ENCODE measurements around the gene TMEM19. TPM values are rescaled to one million over a fixed set of nuclear protein-coding genes. Genes with fewer than 3 reads are reported as not detected.

TMEM19 gene
- total and polyA plus RNA-seq, 8 donors: 23.5 to 35.0 (median 29.7) TPM

- no peak overlapping the region for H3K27ac ChIP-seq
- intact Hi-C loops (cut with DNase I): no loop called here
- no peaks in the 10 kb centered on the region for H3K9me3 ChIP-seq
- no peak for TF ChIP-seq CTCF (IDR thresholded peaks at IDR 0.05)
- ATAC-seq (no peak), DNase-seq (no peak)
- H3K27me3 ChIP-seq: no peaks in the 10 kb centered on the region
- H3K4me1 ChIP-seq: peaks cover 3 to 57% of the 10 kb centered on the region in 2 donors
- no peak overlapping the region for H3K4me3 ChIP-seq
- peaks cover 0 to 76% of the 10 kb centered on the region in 2 donors for H3K36me3 ChIP-seq
Measured at GRCh38 chr12:71648537-71648936, 37.3 kb upstream of the TMEM19 start.

DNA sequence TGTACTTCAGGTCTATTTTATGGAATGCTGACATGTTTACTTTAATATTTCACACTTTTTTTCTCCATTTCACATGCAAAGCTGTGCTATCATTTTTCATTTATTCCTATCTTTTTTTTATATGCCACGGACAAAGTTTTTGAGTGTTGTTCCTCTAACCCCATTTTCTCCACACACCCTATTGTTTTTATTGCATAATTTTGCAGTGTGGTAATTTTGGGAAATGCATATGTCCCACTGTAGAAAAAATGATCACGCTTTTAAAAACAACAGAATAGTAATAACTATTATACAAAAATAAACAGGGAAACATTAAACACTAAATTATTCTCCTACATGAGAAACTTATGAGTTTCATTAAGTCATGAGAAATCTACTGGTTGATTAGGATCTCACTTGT is 36.5 kb upstream of the TMEM19 start:
- intact Hi-C loops (cut with DNase I): no loop called here
- Histone ChIP-seq H3K36me3 (peaks cover 0 to 76% of the 10 kb centered on the region in 2 donors), H3K27ac (no peak overlapping the region), H3K4me3 (no peak overlapping the region), H3K27me3 (no peaks in the 10 kb centered on the region), H3K4me1 (peaks cover 3 to 64% of the 10 kb centered on the region in 2 donors), H3K9me3 (no peaks in the 10 kb centered on the region)
- ATAC-seq: no peak
- DNase-seq: no peak
- TF ChIP-seq CTCF (IDR thresholded peaks at IDR 0.05): no peak

- no peak overlapping the region for H3K27ac ChIP-seq
- ATAC-seq (no peak), DNase-seq (no peak)
- H3K4me3 ChIP-seq: no peak overlapping the region
- H3K36me3 ChIP-seq: peaks cover 0 to 62% of the 10 kb centered on the region in 2 donors
- no peak for TF ChIP-seq CTCF (IDR thresholded peaks at IDR 0.05)
- intact Hi-C loops (cut with DNase I): no loop called here
- H3K27me3 ChIP-seq: no peaks in the 10 kb centered on the region
- peaks cover 10 to 77% of the 10 kb centered on the region in 2 donors for H3K4me1 ChIP-seq
- no peaks in the 10 kb centered on the region for H3K9me3 ChIP-seq
Measured at GRCh38 chr12:71652656-71653055, 33.2 kb upstream of the TMEM19 start.

- Histone ChIP-seq H3K36me3 (peaks cover 0 to 62% of the 10 kb centered on the region in 2 donors), H3K4me3 (no peak overlapping the region), H3K27ac (no peak overlapping the region), H3K27me3 (no peaks in the 10 kb centered on the region), H3K4me1 (peaks cover 10 to 73% of the 10 kb centered on the region in 2 donors), H3K9me3 (no peaks in the 10 kb centered on the region)
- ATAC-seq (no peak), DNase-seq (no peak)
- no peak for TF ChIP-seq CTCF (IDR thresholded peaks at IDR 0.05)
- intact Hi-C loops (cut with DNase I): no loop called here
Measured at GRCh38 chr12:71653137-71653536, 32.7 kb upstream of the TMEM19 start.

DNA sequence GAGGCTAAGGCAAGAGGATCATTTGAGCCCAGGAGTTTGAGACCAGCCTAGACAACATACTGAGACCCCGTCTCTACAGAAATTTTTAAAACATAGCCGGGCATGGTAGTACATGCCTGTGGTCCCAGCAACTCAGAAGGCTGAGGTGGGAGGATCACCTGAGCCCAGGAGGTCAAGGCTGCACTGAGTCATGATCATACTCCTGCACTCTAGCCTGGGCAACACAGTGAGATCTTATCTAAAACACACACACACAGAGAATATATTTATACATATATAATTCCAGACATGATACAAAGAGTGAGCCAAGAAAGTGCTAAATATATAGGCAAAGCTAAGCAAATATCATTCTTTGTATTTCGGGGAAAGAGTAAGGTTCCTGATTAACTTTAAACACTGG is 31.7 kb upstream of the TMEM19 start:
- TF ChIP-seq CTCF (IDR thresholded peaks at IDR 0.05): no peak
- ATAC-seq: no peak

More for the DNA sequence above, 31.7 kb upstream of the TMEM19 start:
- Histone ChIP-seq H3K27me3 (no peaks in the 10 kb centered on the region), H3K36me3 (peaks cover 0 to 71% of the 10 kb centered on the region in 2 donors), H3K27ac (no peak overlapping the region), H3K9me3 (no peaks in the 10 kb centered on the region), H3K4me3 (no peak overlapping the region), H3K4me1 (peaks cover 10 to 63% of the 10 kb centered on the region in 2 donors)
- intact Hi-C loops (cut with DNase I): no loop called here
- no peak for DNase-seq
